ENCODE data around the gene AFF3.

- TF ChIP-seq, protein P1, sequence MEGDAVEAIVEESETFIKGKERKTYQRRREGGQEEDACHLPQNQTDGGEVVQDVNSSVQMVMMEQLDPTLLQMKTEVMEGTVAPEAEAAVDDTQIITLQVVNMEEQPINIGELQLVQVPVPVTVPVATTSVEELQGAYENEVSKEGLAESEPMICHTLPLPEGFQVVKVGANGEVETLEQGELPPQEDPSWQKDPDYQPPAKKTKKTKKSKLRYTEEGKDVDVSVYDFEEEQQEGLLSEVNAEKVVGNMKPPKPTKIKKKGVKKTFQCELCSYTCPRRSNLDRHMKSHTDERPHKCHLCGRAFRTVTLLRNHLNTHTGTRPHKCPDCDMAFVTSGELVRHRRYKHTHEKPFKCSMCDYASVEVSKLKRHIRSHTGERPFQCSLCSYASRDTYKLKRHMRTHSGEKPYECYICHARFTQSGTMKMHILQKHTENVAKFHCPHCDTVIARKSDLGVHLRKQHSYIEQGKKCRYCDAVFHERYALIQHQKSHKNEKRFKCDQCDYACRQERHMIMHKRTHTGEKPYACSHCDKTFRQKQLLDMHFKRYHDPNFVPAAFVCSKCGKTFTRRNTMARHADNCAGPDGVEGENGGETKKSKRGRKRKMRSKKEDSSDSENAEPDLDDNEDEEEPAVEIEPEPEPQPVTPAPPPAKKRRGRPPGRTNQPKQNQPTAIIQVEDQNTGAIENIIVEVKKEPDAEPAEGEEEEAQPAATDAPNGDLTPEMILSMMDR (optimal IDR thresholded peaks at IDR 0.05 in 1 of 3, IDR thresholded peaks at IDR 0.05 in 1 of 3, conservative IDR thresholded peaks at IDR 0.05 in 1 of 3; ENCODE audit: extremely low read depth in 1 of 3, insufficient read depth in 2 of 3, low read length in 3 of 3) = no peak
- TF ChIP-seq EZH2 (IDR thresholded peaks at IDR 0.05; ENCODE audit: low read length) = no peak
Observed at GRCh38 chr2:99571021-99571420, 571.4 kb downstream of the AFF3 start.

Data from keratinocyte (primary cell).